Measurements from ENCODE around the gene SNCA. TPM values are rescaled to one million over a fixed set of nuclear protein-coding genes. Genes with fewer than 3 reads are reported as not detected.

Gene SNCA
- total RNA-seq, 1 experiment from 2014 or later: 36.8 TPM

GRCh38 chr4:89753601-89754066 is 83.3 kb downstream of the SNCA start:
- no peaks in the 10 kb centered on the region for H3K27me3 Mint-ChIP-seq (ENCODE audit: unreplicated experiment)
- intact Hi-C loops (cut with micrococcal nuclease; ENCODE audit: unreplicated experiment): no loop called here
- H3K4me3 Mint-ChIP-seq (ENCODE audit: low read depth, unreplicated experiment): peak overlapping the region; percentile 19

GRCh38 chr4:89752932-89753598 is 83.9 kb downstream of the SNCA start:
- peak overlapping the region; percentile 14 for H3K27ac Mint-ChIP-seq (ENCODE audit: unreplicated experiment)
- DNase-seq: no peak
- H3K27me3 Mint-ChIP-seq (ENCODE audit: unreplicated experiment): no peaks in the 10 kb centered on the region
- intact Hi-C loops (cut with micrococcal nuclease; ENCODE audit: unreplicated experiment): no loop called here
- no peaks in the 10 kb centered on the region for H3K9me3 Mint-ChIP-seq (ENCODE audit: low read depth, unreplicated experiment)
- H3K4me3 Mint-ChIP-seq (ENCODE audit: low read depth, unreplicated experiment): peak overlapping the region; percentile 19
- H3K36me3 Mint-ChIP-seq (ENCODE audit: insufficient read depth, unreplicated experiment): no peaks in the 10 kb centered on the region
- no peak for TF ChIP-seq CTCF (IDR thresholded peaks at IDR 0.05; ENCODE audit: unreplicated experiment)
- CTCF ChIA-PET: interaction anchor here (1.1 kb wide), 1 partner anchor 12 kb away, joined by 3 read pairs; no protein-coding TSS in a partner anchor
- peaks cover 12% of the 10 kb centered on the region for H3K4me1 Mint-ChIP-seq (ENCODE audit: low read depth, unreplicated experiment)
- no TSS peak for BruUV-seq (replicated peaks)

More at GRCh38 chr4:89753601-89754066, 83.3 kb downstream of the SNCA start:
- no peak for TF ChIP-seq CTCF (IDR thresholded peaks at IDR 0.05; ENCODE audit: unreplicated experiment)
- DNase-seq: no peak
- Mint-ChIP-seq H3K27ac (ENCODE audit: unreplicated experiment) (peak overlapping the region; percentile 14), H3K9me3 (ENCODE audit: low read depth, unreplicated experiment) (no peaks in the 10 kb centered on the region), H3K4me1 (ENCODE audit: low read depth, unreplicated experiment) (peaks cover 12% of the 10 kb centered on the region), H3K36me3 (ENCODE audit: insufficient read depth, unreplicated experiment) (no peaks in the 10 kb centered on the region)
- no TSS peak for BruUV-seq (replicated peaks)
- CTCF ChIA-PET: interaction anchor here (1.1 kb wide), 1 partner anchor 12 kb away, joined by 3 read pairs; no protein-coding TSS in a partner anchor

GRCh38 chr4:89751416-89751815 is 85.5 kb downstream of the SNCA start:
- intact Hi-C loops (cut with micrococcal nuclease; ENCODE audit: unreplicated experiment): no loop called here
- no peak overlapping the region for H3K4me3 Mint-ChIP-seq (ENCODE audit: low read depth, unreplicated experiment)

GRCh38 chr4:89746377-89746776 is 90.6 kb downstream of the SNCA start:
- no TSS peak for BruUV-seq (replicated peaks)
- no peak for DNase-seq
- H3K27me3 Mint-ChIP-seq (ENCODE audit: unreplicated experiment): no peaks in the 10 kb centered on the region
- no peaks in the 10 kb centered on the region for H3K4me1 Mint-ChIP-seq (ENCODE audit: low read depth, unreplicated experiment)
- TF ChIP-seq CTCF (IDR thresholded peaks at IDR 0.05; ENCODE audit: unreplicated experiment): no peak
- intact Hi-C loops (cut with micrococcal nuclease; ENCODE audit: unreplicated experiment): no loop called here
- no peaks in the 10 kb centered on the region for H3K36me3 Mint-ChIP-seq (ENCODE audit: insufficient read depth, unreplicated experiment)
- CTCF ChIA-PET: no interaction called here
- H3K4me3 Mint-ChIP-seq (ENCODE audit: low read depth, unreplicated experiment): no peak overlapping the region
- no peak overlapping the region for H3K27ac Mint-ChIP-seq (ENCODE audit: unreplicated experiment)
- H3K9me3 Mint-ChIP-seq (ENCODE audit: low read depth, unreplicated experiment): no peaks in the 10 kb centered on the region

More at GRCh38 chr4:89751416-89751815, 85.5 kb downstream of the SNCA start:
- H3K4me1 Mint-ChIP-seq (ENCODE audit: low read depth, unreplicated experiment): peaks cover 12% of the 10 kb centered on the region
- H3K9me3 Mint-ChIP-seq (ENCODE audit: low read depth, unreplicated experiment): no peaks in the 10 kb centered on the region
- CTCF ChIA-PET: no interaction called here
- DNase-seq: no peak
- no peak overlapping the region for H3K27ac Mint-ChIP-seq (ENCODE audit: unreplicated experiment)
- H3K36me3 Mint-ChIP-seq (ENCODE audit: insufficient read depth, unreplicated experiment): no peaks in the 10 kb centered on the region
- no TSS peak for BruUV-seq (replicated peaks)
- no peak for TF ChIP-seq CTCF (IDR thresholded peaks at IDR 0.05; ENCODE audit: unreplicated experiment)
- H3K27me3 Mint-ChIP-seq (ENCODE audit: unreplicated experiment): no peaks in the 10 kb centered on the region

All from Calu3 (cell line).